Stimulated activated CD8-positive, alpha-beta memory T cell treated with anti-CD3 and anti-CD28 coated beads, Interleukin-4, amount 100 ng/mL, for 4 hours (primary cell): ENCODE results near the gene PTPRD.
"Not testable (repeated sequence)": the region's sequence is repeated elsewhere in the genome, so short reads cannot be mapped to it uniquely, and the experiment has no call there.

ENCODE experiments used
- DNase-seq, 2 donors: peaks; one replicate each; pipeline ENCODE4 v3.0.0-alpha.2; 2020; ENCODE audit warnings: low read depth in 2 of 2, low spot score in 1 of 2

Gene PTPRD

GRCh38 chr9:8940650-8941049 lies 1672.2 kb downstream of the PTPRD start:
- DNase-seq = no peak

GRCh38 chr9:8926461-8926860 lies 1686.3 kb downstream of the PTPRD start:
- no peak for DNase-seq

- no peak for DNase-seq
Observed at GRCh38 chr9:8924562-8924961, 1688.2 kb downstream of the PTPRD start.

- not testable (repeated sequence) for DNase-seq
Observed at GRCh38 chr9:8920478-8921183, 1692.2 kb downstream of the PTPRD start.

GRCh38 chr9:8917956-8918739 lies 1694.7 kb downstream of the PTPRD start:
- DNase-seq = no peak

GRCh38 chr9:8916771-8917170 lies 1696.0 kb downstream of the PTPRD start:
- no peak for DNase-seq

GRCh38 chr9:8907868-8908267 lies 1704.9 kb downstream of the PTPRD start:
- DNase-seq = no peak

GRCh38 chr9:8905731-8906130 lies 1707.1 kb downstream of the PTPRD start:
- DNase-seq = no peak

- no peak for DNase-seq
Observed at GRCh38 chr9:8904771-8905515, 1707.9 kb downstream of the PTPRD start.

- no peak for DNase-seq
Observed at GRCh38 chr9:8903077-8903476, 1709.7 kb downstream of the PTPRD start.

- DNase-seq = no peak
Observed at GRCh38 chr9:8901146-8901545, 1711.7 kb downstream of the PTPRD start.

GRCh38 chr9:8899511-8899910 lies 1713.3 kb downstream of the PTPRD start:
- DNase-seq = no peak

- DNase-seq = no peak
Observed at GRCh38 chr9:8895861-8896224, 1717.0 kb downstream of the PTPRD start.

GRCh38 chr9:8895106-8895860 lies 1717.5 kb downstream of the PTPRD start:
- DNase-seq = no peak

GRCh38 chr9:8890695-8891094 lies 1722.1 kb downstream of the PTPRD start:
- no peak for DNase-seq

- no peak for DNase-seq
Observed at GRCh38 chr9:8889100-8889499, 1723.7 kb downstream of the PTPRD start.

GRCh38 chr9:8888591-8888990 lies 1724.2 kb downstream of the PTPRD start:
- no peak for DNase-seq

GRCh38 chr9:8887369-8887768 lies 1725.4 kb downstream of the PTPRD start:
- DNase-seq = no peak

GRCh38 chr9:8883321-8883720 lies 1729.5 kb downstream of the PTPRD start:
- no peak for DNase-seq

GRCh38 chr9:8880060-8880459 lies 1732.7 kb downstream of the PTPRD start:
- DNase-seq = no peak

GRCh38 chr9:8879284-8879683 lies 1733.5 kb downstream of the PTPRD start:
- DNase-seq = no peak
